ENCODE results near the gene PADI6. TPM values are rescaled to one million over a fixed set of nuclear protein-coding genes. Genes with fewer than 3 reads are reported as not detected.

The PADI6 gene
- total RNA-seq (ENCODE audit: low replicate concordance), result not detected in 2 replicates

- Mint-ChIP-seq H3K4me3 (no peak within 1 kb of the TSS), H3K4me1 (no peaks in the 10 kb centered on the region), H3K36me3 (no peaks in the 10 kb centered on the region), H3K27ac (no peak within 1 kb of the TSS), H3K9me3 (no peaks in the 10 kb centered on the region), H3K27me3 (ENCODE audit: insufficient read depth, low read depth) (peaks cover 9% of the 10 kb centered on the region)
- no peak within 1 kb of the TSS for H3K9ac ChIP-seq
- DNase-seq (ENCODE audit: low spot score), result no peak
- TF ChIP-seq CTCF (IDR thresholded peaks at IDR 0.05), result no peak
- TF ChIP-seq EZH2 (IDR thresholded peaks at IDR 0.05), result no peak
- TF ChIP-seq EZH2phosphoT487 (IDR thresholded peaks at IDR 0.05), result no peak
- no peaks in the 10 kb centered on the region for H3K36me3 ChIP-seq
- no peak within 1 kb of the TSS for H2AFZ ChIP-seq (replicated peaks)
- no peak within 1 kb of the TSS for H3K4me3 ChIP-seq
- H3K27me3 ChIP-seq, result no peaks in the 10 kb centered on the region
- H3K4me2 ChIP-seq, result no peak within 1 kb of the TSS
- no peak within 1 kb of the TSS for H3K27ac ChIP-seq
- H3K79me2 ChIP-seq (ENCODE audit: low read depth), result no peaks in the 10 kb centered on the region
- H3K9me3 ChIP-seq (ENCODE audit: low read depth), result no peaks in the 10 kb centered on the region
- H3K4me1 ChIP-seq, result no peaks in the 10 kb centered on the region
- no peaks in the 10 kb centered on the region for H3F3A ChIP-seq (ENCODE audit: low read depth)
- H4K20me1 ChIP-seq (ENCODE audit: low read depth), result no peaks in the 10 kb centered on the region
Measured at GRCh38 chr1:17371896-17372295, at the start of gene PADI6. PADI6 (plus strand) TSS chr1:17372196; CDS start chr1:17372246, 50 bp downstream.

GRCh38 chr1:17328855-17329254, 43.1 kb upstream of the PADI6 start:
- H3K27ac ChIP-seq, result no peak overlapping the region
- no peaks in the 10 kb centered on the region for H3K9me3 ChIP-seq (ENCODE audit: low read depth)
- DNase-seq (ENCODE audit: low spot score), result no peak
- no peak overlapping the region for H2AFZ ChIP-seq (replicated peaks)
- Mint-ChIP-seq H3K4me1 (no peaks in the 10 kb centered on the region), H3K27me3 (ENCODE audit: insufficient read depth, low read depth) (no peaks in the 10 kb centered on the region), H3K4me3 (no peak overlapping the region), H3K36me3 (no peaks in the 10 kb centered on the region), H3K27ac (no peak overlapping the region), H3K9me3 (peaks cover 4% of the 10 kb centered on the region)
- H3K4me3 ChIP-seq, result no peak overlapping the region
- no peaks in the 10 kb centered on the region for H3K27me3 ChIP-seq
- H3K79me2 ChIP-seq (ENCODE audit: low read depth), result no peaks in the 10 kb centered on the region
- no peak overlapping the region for H3K9ac ChIP-seq
- H3K4me1 ChIP-seq, result no peaks in the 10 kb centered on the region
- H3K4me2 ChIP-seq, result no peak overlapping the region
- no peaks in the 10 kb centered on the region for H3F3A ChIP-seq (ENCODE audit: low read depth)
- no peaks in the 10 kb centered on the region for H4K20me1 ChIP-seq (ENCODE audit: low read depth)
- H3K36me3 ChIP-seq, result no peaks in the 10 kb centered on the region
- TF ChIP-seq EZH2phosphoT487 (IDR thresholded peaks at IDR 0.05), result no peak
- TF ChIP-seq CTCF (IDR thresholded peaks at IDR 0.05), result no peak
- no peak for TF ChIP-seq EZH2 (IDR thresholded peaks at IDR 0.05)

- H3K4me2 ChIP-seq, result no peak overlapping the region
- no peaks in the 10 kb centered on the region for H3K36me3 ChIP-seq
- Mint-ChIP-seq H3K4me1 (no peaks in the 10 kb centered on the region), H3K27me3 (ENCODE audit: insufficient read depth, low read depth) (no peaks in the 10 kb centered on the region), H3K4me3 (no peak overlapping the region), H3K36me3 (no peaks in the 10 kb centered on the region), H3K27ac (no peak overlapping the region), H3K9me3 (peaks cover 4% of the 10 kb centered on the region)
- H3K27me3 ChIP-seq, result no peaks in the 10 kb centered on the region
- TF ChIP-seq EZH2phosphoT487 (IDR thresholded peaks at IDR 0.05) (no peak), EZH2 (IDR thresholded peaks at IDR 0.05) (no peak), CTCF (IDR thresholded peaks at IDR 0.05) (no peak)
- no peak overlapping the region for H2AFZ ChIP-seq (replicated peaks)
- H3K79me2 ChIP-seq (ENCODE audit: low read depth), result no peaks in the 10 kb centered on the region
- DNase-seq (ENCODE audit: low spot score), result no peak
- H3K4me1 ChIP-seq, result no peaks in the 10 kb centered on the region
- H3F3A ChIP-seq (ENCODE audit: low read depth), result no peaks in the 10 kb centered on the region
- no peak overlapping the region for H3K9ac ChIP-seq
- H3K27ac ChIP-seq, result no peak overlapping the region
- H4K20me1 ChIP-seq (ENCODE audit: low read depth), result no peaks in the 10 kb centered on the region
- H3K4me3 ChIP-seq, result no peak overlapping the region
- H3K9me3 ChIP-seq (ENCODE audit: low read depth), result no peaks in the 10 kb centered on the region
Measured at GRCh38 chr1:17329610-17330009, 42.4 kb upstream of the PADI6 start.
